Hematopoietic multipotent progenitor cell (in vitro differentiated cells): Measurements from ENCODE around the gene GUCY1A2. TPM values are rescaled to one million over a fixed set of nuclear protein-coding genes. Genes with fewer than 3 reads are reported as not detected.
"Not testable (repeated sequence)": the region's sequence is repeated elsewhere in the genome, so short reads cannot be mapped to it uniquely, and the experiment has no call there.

ENCODE experiments used
- DNase-seq, 3 donors: peaks; one replicate each; pipeline ENCODE4 v3.0.0-alpha.2; 2011 to 2015; ENCODE audit warnings: low read depth in 2 of 3, low spot score in 2 of 3
- total RNA-seq: library from RNA; depleted of rRNA; stranded (reverse); fragments of >200 nt; gene quantifications from one replicate; pipeline ENCODE4 v1.2.3, GENCODE V29; 2012

GUCY1A2 gene
- total RNA-seq, 1 donor, result under 0.01 TPM

- DNase-seq, result no peak
Observed at GRCh38 chr11:106950067-106950491, 68.2 kb downstream of the GUCY1A2 start.

- no peak for DNase-seq
Observed at GRCh38 chr11:106943089-106943488, 75.2 kb downstream of the GUCY1A2 start.

- no peak for DNase-seq
Observed at GRCh38 chr11:106939157-106939556, 79.1 kb downstream of the GUCY1A2 start.

GRCh38 chr11:106937111-106937510 lies 81.2 kb downstream of the GUCY1A2 start:
- no peak for DNase-seq

GRCh38 chr11:106925245-106925644 lies 93.0 kb downstream of the GUCY1A2 start:
- DNase-seq, result no peak

- no peak for DNase-seq
Observed at GRCh38 chr11:106920899-106921509, 97.3 kb downstream of the GUCY1A2 start.

GRCh38 chr11:106917973-106918372 lies 100.3 kb downstream of the GUCY1A2 start:
- DNase-seq, result no peak

- no peak for DNase-seq
Observed at GRCh38 chr11:106914409-106914808, 103.9 kb downstream of the GUCY1A2 start.

- no peak for DNase-seq
Observed at GRCh38 chr11:106913141-106913540, 105.1 kb downstream of the GUCY1A2 start.

GRCh38 chr11:106904826-106905225 lies 113.5 kb downstream of the GUCY1A2 start:
- DNase-seq, result no peak

GRCh38 chr11:106889718-106890117 lies 128.6 kb downstream of the GUCY1A2 start:
- DNase-seq, result no peak

GRCh38 chr11:106888386-106888785 lies 129.9 kb downstream of the GUCY1A2 start:
- DNase-seq, result no peak

- DNase-seq, result not testable (repeated sequence)
Observed at GRCh38 chr11:106883693-106884092, 134.6 kb downstream of the GUCY1A2 start.

GRCh38 chr11:106879832-106880546 lies 138.3 kb downstream of the GUCY1A2 start:
- DNase-seq, result no peak

- DNase-seq, result no peak
Observed at GRCh38 chr11:106879029-106879428, 139.2 kb downstream of the GUCY1A2 start.

- no peak for DNase-seq
Observed at GRCh38 chr11:106875013-106875412, 143.3 kb downstream of the GUCY1A2 start.

GRCh38 chr11:106872246-106872645 lies 146.0 kb downstream of the GUCY1A2 start:
- no peak for DNase-seq

GRCh38 chr11:106858200-106858599 lies 160.1 kb downstream of the GUCY1A2 start:
- no peak for DNase-seq

- DNase-seq, result no peak
Observed at GRCh38 chr11:106856566-106856965, 161.7 kb downstream of the GUCY1A2 start.

- no peak for DNase-seq
Observed at GRCh38 chr11:106854429-106854828, 163.8 kb downstream of the GUCY1A2 start.

- no peak for DNase-seq
Observed at GRCh38 chr11:106853850-106854401, 164.3 kb downstream of the GUCY1A2 start.

GRCh38 chr11:106852779-106853178 lies 165.5 kb downstream of the GUCY1A2 start:
- no peak for DNase-seq
